NCI-H748 (cell line): ENCODE results near the gene ANKRD24.
"Not testable (repeated sequence)": the region's sequence is repeated elsewhere in the genome, so short reads cannot be mapped to it uniquely, and the experiment has no call there.

Experiments used
- DNase-seq: peaks from one replicate; lab custom pipeline; 2025; ENCODE audit not compliant: unreplicated experiment; lab: John Stamatoyannopoulos, UW

The ANKRD24 gene

GRCh38 chr19:4267901-4268815, 85.7 kb downstream of the ANKRD24 start:
- DNase-seq: no peak

DNA sequence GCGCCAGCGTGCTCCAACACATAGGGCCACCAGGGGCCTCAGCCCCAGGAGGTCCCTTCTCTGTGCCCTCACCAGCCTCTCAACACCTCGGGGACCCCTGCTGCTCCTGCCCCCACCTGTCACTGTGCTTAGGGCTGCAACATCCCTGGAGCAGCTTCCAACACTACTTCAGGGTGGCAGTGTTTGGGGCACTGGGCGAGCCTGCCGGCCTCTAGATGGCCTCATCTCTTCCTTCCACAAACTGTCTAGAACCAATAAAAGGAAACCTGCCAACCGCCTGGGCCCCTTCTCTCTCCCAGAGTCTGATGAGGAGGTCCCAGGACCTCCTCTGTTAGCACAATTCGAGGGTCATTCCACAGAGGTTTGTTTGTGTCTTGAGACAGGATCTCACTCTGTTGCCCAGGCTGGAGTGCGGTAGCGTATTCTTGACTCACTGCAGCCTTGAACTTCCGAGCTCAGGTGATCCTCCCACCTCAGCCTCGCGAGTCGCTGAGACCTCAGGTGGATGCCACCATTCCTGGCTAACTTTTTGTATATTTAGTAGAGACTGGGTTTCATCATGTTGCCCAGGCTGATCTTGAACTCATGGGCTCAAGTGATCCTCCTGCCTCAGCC, 86.4 kb downstream of the ANKRD24 start:
- no peak for DNase-seq

- DNase-seq: no peak
Measured at GRCh38 chr19:4272894-4273293, 90.4 kb downstream of the ANKRD24 start.

DNA sequence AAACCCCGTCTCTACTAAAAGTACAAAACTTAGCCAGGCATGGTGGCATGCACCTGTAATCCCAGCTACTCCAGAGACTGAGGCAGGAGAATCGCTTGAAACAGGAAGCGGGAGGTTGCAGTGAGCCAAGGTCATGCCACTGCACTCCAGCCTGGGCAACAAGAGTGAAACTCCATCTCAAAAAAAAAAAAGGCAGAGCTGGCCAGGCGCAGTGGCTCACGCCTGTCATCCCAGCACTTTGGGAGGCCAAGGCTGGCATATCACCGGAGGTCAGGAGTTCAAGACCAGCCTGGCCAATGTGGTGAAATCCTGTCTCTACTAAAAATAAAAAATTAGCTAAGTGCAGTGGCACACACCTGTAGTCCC, 91.8 kb downstream of the ANKRD24 start:
- not testable (repeated sequence) for DNase-seq
